ENCODE results near the gene TSPAN32. TPM values are rescaled to one million over a fixed set of nuclear protein-coding genes. Genes with fewer than 3 reads are reported as not detected.

The TSPAN32 gene
- total RNA-seq, 1 donor from 2014 or later: 12.2 TPM

DNA sequence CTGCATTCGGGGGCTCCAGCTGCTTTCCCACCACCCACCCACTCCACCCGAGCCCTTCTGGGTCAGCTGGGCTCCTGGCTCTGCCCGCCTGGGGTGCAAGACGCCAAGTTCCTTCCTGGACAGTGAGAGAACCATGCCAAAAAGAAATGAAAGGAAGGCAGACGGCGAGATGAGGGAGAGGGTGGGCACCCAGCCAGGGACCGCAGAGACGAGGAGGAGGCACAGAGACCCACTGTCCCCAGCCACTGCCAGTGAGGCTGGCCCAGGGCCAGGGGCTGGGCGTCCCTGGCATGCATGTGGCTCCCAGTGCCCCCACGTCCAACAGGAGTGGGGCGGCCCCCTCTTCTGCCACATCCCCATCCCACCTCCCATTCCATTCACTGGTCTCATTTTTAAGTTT lies 64.5 kb downstream of the TSPAN32 start:
- H3K4me1 ChIP-seq: peaks cover 5% of the 10 kb centered on the region
- H3K9me3 ChIP-seq: no peaks in the 10 kb centered on the region
- H3K27me3 ChIP-seq: no peaks in the 10 kb centered on the region
- no peak overlapping the region for H3K4me3 ChIP-seq
- DNase-seq (no peak), ATAC-seq (no peak)
- no peaks in the 10 kb centered on the region for H3K36me3 ChIP-seq
- no peak overlapping the region for H3K27ac ChIP-seq
- intact Hi-C loops (cut with DNase I): no loop called here
- TF ChIP-seq, protein P1, sequence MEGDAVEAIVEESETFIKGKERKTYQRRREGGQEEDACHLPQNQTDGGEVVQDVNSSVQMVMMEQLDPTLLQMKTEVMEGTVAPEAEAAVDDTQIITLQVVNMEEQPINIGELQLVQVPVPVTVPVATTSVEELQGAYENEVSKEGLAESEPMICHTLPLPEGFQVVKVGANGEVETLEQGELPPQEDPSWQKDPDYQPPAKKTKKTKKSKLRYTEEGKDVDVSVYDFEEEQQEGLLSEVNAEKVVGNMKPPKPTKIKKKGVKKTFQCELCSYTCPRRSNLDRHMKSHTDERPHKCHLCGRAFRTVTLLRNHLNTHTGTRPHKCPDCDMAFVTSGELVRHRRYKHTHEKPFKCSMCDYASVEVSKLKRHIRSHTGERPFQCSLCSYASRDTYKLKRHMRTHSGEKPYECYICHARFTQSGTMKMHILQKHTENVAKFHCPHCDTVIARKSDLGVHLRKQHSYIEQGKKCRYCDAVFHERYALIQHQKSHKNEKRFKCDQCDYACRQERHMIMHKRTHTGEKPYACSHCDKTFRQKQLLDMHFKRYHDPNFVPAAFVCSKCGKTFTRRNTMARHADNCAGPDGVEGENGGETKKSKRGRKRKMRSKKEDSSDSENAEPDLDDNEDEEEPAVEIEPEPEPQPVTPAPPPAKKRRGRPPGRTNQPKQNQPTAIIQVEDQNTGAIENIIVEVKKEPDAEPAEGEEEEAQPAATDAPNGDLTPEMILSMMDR (IDR thresholded peaks at IDR 0.05): no peak

DNA sequence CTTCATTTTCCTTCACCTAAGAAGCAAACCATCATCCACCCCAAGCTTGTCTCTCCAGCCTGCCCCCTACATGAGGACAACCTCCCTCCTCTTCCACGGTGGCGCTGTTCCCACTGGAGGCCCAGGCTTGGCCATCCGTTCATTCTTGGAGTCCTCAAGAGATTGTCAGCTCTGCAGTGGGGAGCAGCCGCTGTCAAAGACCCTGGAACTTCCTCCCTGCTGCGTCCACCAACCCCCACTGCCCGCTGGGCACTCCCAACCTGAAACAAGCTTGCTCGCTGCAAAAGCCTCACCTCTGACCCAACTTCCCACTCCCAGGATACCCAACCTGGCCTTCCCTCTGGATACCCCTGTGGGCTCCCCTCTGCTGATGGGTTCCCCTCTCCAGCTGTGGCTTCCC lies 64.9 kb downstream of the TSPAN32 start:
- Histone ChIP-seq H3K4me1 (peaks cover 5% of the 10 kb centered on the region), H3K36me3 (no peaks in the 10 kb centered on the region), H3K9me3 (no peaks in the 10 kb centered on the region), H3K27ac (no peak overlapping the region), H3K27me3 (no peaks in the 10 kb centered on the region), H3K4me3 (no peak overlapping the region)
- TF ChIP-seq, protein P1 (IDR thresholded peaks at IDR 0.05): no peak
- DNase-seq: no peak
- ATAC-seq: no peak
- intact Hi-C loops (cut with DNase I): no loop called here

DNA sequence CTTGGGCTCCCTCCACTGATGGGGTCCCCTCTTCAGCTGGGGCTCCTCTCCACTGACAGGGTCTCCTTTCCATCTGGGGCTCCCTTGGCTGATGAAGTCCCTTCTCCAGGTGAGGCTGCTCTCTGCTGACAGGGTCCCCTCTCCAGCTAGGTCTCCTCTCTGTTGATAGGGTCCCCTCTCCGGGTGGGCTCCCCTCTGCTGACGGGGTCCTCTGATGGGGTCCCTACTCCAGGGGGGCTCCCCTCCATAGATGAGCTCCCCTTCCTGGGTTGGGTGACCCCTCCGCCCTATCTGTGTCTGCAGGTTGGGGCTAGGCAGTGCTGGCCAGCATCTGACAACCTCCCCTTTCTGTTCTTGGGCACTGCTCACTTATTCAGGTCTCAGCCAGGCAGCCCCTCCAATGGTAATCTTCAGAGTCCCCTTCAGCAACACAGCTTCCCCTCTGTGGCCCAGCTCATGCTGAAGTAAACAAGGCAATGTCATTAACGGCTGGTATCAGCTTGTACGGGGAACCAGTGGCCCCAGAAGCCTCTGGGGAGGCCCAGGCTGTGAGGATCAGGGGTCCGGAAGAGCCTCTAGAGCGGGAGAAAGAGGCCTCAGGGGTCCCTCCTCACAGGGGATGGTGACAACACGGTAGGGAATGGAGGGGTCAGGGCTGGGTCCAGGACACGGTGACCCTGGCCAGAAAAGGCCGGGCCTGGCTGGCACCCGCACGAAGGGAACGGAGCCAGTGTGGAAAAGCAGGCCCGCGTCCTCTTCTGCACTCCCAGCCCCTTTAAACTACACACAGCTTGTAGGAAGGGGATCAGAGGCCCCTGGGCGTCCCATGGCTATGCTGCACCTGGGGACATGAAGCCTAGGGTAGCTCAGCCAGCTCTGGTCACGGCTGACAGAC lies 65.7 kb downstream of the TSPAN32 start:
- ATAC-seq: no peak

More for the DNA sequence above, 65.7 kb downstream of the TSPAN32 start:
- Histone ChIP-seq H3K27ac (no peak overlapping the region), H3K36me3 (no peaks in the 10 kb centered on the region), H3K9me3 (no peaks in the 10 kb centered on the region), H3K4me3 (no peak overlapping the region), H3K27me3 (no peaks in the 10 kb centered on the region), H3K4me1 (peaks cover 5% of the 10 kb centered on the region)
- intact Hi-C loops (cut with DNase I): no loop called here
- TF ChIP-seq, protein P1 (IDR thresholded peaks at IDR 0.05): no peak
- no peak for DNase-seq

Other genes with a start within 250 kb of the TSPAN32 start
- 8.8 TPM for gene IGF2, start 162.6 kb upstream of the TSPAN32 start, total RNA-seq
- gene INS, start 140.8 kb upstream of the TSPAN32 start, total RNA-seq: not detected
- gene TH, start 130.2 kb upstream of the TSPAN32 start, total RNA-seq: not detected
- gene ASCL2, start 31.4 kb upstream of the TSPAN32 start, total RNA-seq: 2.2 TPM
- gene C11orf21, start 95 bp upstream of the TSPAN32 start, total RNA-seq: 6.5 TPM
- 801 TPM for gene CD81, start 75.3 kb downstream of the TSPAN32 start, total RNA-seq
- 40.6 TPM for gene TSSC4, start 98.7 kb downstream of the TSPAN32 start, total RNA-seq
- not detected for gene TRPM5, start 142.5 kb downstream of the TSPAN32 start, total RNA-seq
- 52.9 TPM for gene KCNQ1, start 143.0 kb downstream of the TSPAN32 start, total RNA-seq